IPS-20b (cell line): ENCODE data around the gene SRMS.

Experiments used
- H3K27ac ChIP-seq: one replicate; pipeline ENCODE4 v1.5.1; 2013; ENCODE audit warnings: low read length
- H3K27me3 ChIP-seq: 2 replicates; pipeline ENCODE4 v1.6.1; 2013; ENCODE audit warnings: mild to moderate bottlenecking, low read length, inconsistent platforms; ENCODE audit not compliant: insufficient read depth
- H3K36me3 ChIP-seq: 2 replicates; pipeline ENCODE4 v1.6.1; 2013; ENCODE audit warnings: low read depth, mild to moderate bottlenecking, inconsistent platforms, low read length, moderate library complexity; ENCODE audit not compliant: insufficient read depth
- H3K4me1 ChIP-seq: 2 replicates; pipeline ENCODE4 v1.6.1; 2013; ENCODE audit warnings: mild to moderate bottlenecking, control low read depth, inconsistent platforms, low read length, moderate library complexity; ENCODE audit not compliant: insufficient read depth
- H3K4me3 ChIP-seq: 2 replicates; pipeline ENCODE4 v1.5.1; 2013; ENCODE audit warnings: mild to moderate bottlenecking, low read length, inconsistent platforms
- H3K9ac ChIP-seq: 2 replicates; pipeline ENCODE4 v1.6.1; 2013; ENCODE audit warnings: low read depth, mild to moderate bottlenecking, inconsistent platforms, low read length, moderate library complexity
- H3K9me3 ChIP-seq: 2 replicates; pipeline ENCODE4 v1.6.1; 2013; ENCODE audit warnings: mild to moderate bottlenecking, low read depth, low read length, inconsistent platforms; ENCODE audit not compliant: insufficient read depth

SRMS gene

DNA sequence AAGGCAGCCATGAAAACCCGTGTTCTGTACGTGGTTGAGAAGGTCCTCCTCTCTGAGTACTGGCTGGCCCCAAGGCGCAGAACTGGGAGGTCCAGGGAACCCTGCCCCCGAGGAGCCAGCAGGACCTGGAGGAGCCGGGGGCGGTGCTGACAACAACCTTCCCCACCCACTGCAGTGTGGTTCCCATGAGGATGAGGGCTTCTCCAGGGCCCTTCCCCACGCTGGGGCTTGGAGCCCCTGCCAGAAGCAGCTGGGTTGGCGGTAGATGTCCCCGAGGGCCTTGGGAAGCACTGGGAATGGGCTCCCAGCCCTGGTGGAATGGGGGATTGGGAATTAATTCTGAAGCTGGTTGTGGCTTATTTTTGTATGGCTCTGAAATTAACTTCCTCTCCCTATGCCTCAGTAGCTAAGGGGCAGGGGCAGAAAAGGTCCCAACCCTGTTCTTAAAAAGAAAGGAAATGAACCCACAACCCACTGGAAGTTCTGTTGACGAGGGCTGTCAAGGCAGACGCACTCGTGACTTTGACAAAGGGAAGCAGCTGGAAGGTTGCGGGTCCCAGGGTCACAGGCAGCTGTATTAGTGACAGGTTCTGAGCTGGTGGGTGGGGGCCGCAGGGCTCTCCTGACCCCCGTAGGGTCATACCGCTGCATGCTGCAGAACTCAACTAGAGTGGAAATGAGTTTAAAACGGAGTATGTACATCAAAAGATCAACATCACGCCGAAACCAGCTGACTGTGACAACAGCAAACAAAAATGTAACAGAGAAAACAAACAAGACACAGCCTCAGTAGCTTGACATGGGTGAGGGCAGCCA lies 40.4 kb upstream of the SRMS start:
- Histone ChIP-seq H3K4me3 (no peak overlapping the region), H3K27me3 (no peaks in the 10 kb centered on the region), H3K4me1 (no peaks in the 10 kb centered on the region), H3K36me3 (peaks cover 18% of the 10 kb centered on the region), H3K9ac (no peak overlapping the region), H3K27ac (no peak overlapping the region), H3K9me3 (no peaks in the 10 kb centered on the region)

DNA sequence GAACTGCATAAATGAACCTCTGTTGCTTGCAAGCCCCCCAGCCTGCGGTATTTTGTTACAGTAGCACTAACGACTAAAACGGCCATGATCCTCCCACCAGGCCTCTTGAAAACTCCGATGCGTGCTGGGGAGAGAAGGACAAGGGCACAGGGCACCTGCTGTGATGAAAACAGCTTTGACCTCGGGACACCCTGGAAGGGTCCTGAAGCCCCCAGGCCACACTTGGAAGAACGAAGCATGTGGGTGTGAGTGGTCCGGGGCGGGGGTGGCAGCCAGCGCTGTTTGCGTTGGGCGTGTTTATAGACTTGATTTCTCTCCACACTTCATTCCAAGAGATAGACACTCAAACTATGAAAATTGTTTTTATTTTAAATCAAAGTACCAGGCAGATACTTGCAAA lies 39.7 kb upstream of the SRMS start:
- Histone ChIP-seq H3K4me3 (no peak overlapping the region), H3K27me3 (no peaks in the 10 kb centered on the region), H3K9me3 (no peaks in the 10 kb centered on the region), H3K36me3 (peaks cover 12% of the 10 kb centered on the region), H3K9ac (no peak overlapping the region), H3K27ac (no peak overlapping the region), H3K4me1 (no peaks in the 10 kb centered on the region)

DNA sequence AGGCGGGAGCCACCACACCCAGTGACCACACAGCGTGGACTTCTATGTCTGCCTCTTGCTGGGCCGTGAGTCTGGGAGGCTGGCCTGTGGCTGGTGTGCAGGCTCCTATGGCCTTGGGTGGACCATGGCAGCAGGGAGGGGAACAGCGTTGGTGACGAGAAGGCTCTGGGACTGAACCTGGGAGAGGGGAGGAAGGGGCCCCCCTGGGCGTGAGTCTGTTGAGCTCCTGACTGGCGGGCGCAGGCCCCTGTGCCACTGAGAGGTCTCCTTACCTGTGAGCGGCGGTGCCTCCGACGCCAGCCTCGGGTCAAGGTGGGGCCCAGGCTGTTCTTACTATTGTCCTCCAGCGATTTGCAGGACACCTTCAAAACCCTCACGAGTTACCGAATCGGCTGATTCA lies 39.2 kb upstream of the SRMS start:
- H3K4me3 ChIP-seq: no peak overlapping the region
- no peaks in the 10 kb centered on the region for H3K9me3 ChIP-seq
- H3K4me1 ChIP-seq: no peaks in the 10 kb centered on the region
- H3K27ac ChIP-seq: no peak overlapping the region
- no peaks in the 10 kb centered on the region for H3K27me3 ChIP-seq
- peaks cover 7% of the 10 kb centered on the region; the same call in 1 of the 2 replicates for H3K36me3 ChIP-seq
- no peak overlapping the region for H3K9ac ChIP-seq

DNA sequence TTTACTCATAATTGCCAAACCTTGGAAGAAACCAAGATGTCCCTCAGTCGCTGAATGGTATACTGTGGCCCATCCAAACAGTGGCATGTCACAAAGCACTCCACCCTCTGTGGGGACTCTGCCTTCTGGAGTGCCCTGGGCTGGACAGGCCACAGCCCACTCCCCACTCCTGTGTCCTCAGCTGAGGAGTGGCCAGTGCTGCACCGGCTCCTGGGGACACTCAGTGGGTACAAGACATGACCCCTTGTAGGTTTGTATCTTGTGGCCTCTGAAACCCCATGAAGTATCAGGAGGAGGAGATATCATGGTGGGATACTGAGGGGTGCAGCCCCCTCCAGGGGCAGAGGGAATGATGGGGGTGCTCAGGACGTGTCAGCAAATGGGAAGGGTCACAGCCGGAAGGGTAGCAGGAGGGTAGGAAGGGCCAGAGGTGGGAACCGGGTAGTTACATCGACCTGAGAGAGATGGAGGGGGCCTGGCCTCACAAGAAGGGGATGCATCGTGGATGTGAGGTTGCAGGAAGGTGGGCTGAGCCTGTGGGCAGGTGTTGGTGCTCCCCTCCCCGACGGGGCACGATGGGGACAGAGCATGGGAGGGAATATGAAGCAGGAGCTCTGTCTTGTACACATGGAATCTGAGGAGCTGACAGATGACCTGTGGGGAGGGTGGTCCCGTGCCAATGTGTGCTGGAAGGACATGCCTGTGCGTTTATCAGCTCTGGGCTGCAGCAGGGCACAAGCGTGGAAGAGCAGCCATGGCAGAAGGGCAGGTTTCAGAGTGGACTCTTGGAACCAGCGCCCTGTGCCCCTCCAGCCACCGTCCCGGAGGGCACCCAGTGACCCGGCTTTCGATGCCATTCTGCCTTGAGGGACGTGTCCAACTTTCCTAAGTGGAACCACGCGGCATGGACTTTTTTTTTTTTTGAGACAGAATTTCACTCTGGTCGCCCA lies 38.3 kb upstream of the SRMS start:
- Histone ChIP-seq H3K9ac (no peak overlapping the region), H3K27ac (no peak overlapping the region), H3K4me1 (no peaks in the 10 kb centered on the region)

DNA sequence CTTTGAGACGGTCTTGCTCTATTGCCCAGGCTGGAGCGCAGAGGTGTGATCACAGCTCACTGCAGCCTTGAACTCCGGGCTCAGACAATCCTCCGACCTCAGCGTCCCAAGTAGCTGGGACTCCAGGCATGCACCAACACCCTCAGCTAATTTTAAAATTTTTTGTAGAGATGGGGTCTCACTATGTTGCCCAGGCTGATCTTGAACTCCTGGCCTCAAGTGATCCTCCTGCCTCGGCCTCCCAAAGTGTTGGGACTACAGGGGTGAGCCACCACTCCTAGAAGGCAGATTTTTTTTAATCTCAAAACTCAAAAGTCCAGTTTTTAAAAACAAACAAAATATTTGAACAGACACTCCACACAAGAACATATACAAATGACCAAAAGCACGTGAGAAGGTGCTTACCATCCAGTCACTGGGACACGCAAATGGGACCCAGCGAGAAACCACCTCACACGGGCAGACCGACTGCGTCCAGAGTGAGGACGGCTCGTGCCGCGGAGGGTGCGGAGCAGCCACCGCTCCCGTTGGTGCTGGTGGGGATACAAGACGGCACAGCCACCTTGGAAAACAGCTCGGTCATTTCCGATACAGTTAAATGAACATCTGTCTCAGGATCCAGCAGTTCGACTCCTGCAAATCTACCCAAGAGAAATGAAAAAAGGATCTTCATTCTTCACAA lies 35.0 kb upstream of the SRMS start:
- no peaks in the 10 kb centered on the region for H3K36me3 ChIP-seq
- no peaks in the 10 kb centered on the region for H3K27me3 ChIP-seq
- H3K9ac ChIP-seq: no peak overlapping the region
- H3K4me3 ChIP-seq: no peak overlapping the region
- H3K27ac ChIP-seq: no peak overlapping the region
- no peaks in the 10 kb centered on the region for H3K4me1 ChIP-seq
- no peaks in the 10 kb centered on the region for H3K9me3 ChIP-seq

More for the DNA sequence above, 38.3 kb upstream of the SRMS start:
- Histone ChIP-seq H3K36me3 (peaks cover 1% of the 10 kb centered on the region; the same call in 1 of the 2 replicates), H3K4me3 (no peak overlapping the region), H3K27me3 (no peaks in the 10 kb centered on the region), H3K9me3 (no peaks in the 10 kb centered on the region)

DNA sequence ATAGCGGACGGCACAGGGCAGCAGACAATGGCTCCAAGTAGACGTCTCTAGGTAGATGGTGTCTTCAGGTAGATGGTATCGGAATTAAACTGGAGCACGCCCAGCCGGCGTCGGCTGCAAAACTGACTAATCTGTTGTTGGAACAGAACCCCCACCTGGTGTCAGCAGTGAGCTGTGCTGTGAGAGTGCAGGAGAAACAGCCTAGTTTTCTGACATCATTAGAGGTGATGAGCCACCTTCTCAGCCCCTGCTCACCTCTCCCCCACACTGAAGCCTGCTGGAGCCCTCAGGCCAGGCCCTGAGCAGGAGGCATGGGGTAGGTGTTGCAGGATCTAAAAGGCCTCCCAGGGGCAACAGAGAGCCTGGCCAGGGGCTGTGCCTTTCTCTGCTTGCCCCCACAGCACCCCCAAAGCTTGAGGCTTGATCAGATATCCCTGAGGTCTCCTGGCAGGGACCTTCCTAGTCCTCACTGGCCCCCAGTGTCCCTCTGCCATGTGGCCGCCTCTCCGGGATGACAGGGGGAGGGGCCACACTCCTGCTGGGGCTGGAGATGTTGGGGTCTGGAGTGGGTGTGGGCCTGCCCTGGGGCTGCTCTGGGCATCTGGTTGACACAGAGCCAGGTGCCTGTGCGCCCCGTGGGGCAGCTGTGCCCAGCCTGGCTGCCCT lies 33.4 kb upstream of the SRMS start:
- H3K36me3 ChIP-seq: no peaks in the 10 kb centered on the region
- no peak overlapping the region for H3K27ac ChIP-seq
- H3K9ac ChIP-seq: no peak overlapping the region
- no peaks in the 10 kb centered on the region for H3K4me1 ChIP-seq
- H3K9me3 ChIP-seq: no peaks in the 10 kb centered on the region
- no peak overlapping the region for H3K4me3 ChIP-seq
- H3K27me3 ChIP-seq: no peaks in the 10 kb centered on the region

DNA sequence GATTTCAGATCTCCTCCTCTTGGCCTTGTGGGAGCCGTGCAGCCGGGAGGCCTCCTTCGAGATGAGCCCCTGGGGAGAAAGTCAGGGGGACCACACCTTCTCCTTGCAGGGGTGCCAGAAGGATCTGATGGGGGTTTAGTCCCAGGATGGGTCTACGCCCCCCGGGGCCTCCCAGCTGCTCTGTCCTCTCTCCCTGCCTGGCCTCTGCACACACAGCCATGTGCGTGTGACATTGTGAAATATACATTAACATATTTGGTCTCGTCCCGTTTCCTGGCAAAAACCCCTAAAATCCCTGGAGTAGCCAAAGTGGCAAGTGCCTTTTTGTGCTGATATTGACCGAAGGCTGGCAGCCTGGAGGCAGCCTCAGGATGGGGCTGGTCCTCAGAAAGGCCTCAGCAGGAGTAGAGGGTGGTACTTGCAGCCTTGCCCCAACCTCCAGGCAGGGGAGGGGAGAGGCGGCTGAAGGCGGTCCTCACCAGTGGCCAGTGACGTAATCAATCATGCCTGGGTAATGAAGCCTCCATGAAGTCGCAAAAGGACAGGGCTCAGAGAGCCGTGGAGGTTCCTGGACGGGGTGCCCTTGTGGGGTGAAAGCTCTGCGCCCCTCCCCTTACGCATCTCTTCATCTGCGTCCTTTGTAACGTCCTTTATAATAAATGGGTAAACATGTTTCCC lies 31.6 kb upstream of the SRMS start:
- H3K4me3 ChIP-seq: no peak overlapping the region
- no peaks in the 10 kb centered on the region for H3K4me1 ChIP-seq
- H3K9me3 ChIP-seq: no peaks in the 10 kb centered on the region
- no peaks in the 10 kb centered on the region for H3K36me3 ChIP-seq
- no peak overlapping the region for H3K9ac ChIP-seq
- H3K27me3 ChIP-seq: no peaks in the 10 kb centered on the region
- H3K27ac ChIP-seq: no peak overlapping the region

DNA sequence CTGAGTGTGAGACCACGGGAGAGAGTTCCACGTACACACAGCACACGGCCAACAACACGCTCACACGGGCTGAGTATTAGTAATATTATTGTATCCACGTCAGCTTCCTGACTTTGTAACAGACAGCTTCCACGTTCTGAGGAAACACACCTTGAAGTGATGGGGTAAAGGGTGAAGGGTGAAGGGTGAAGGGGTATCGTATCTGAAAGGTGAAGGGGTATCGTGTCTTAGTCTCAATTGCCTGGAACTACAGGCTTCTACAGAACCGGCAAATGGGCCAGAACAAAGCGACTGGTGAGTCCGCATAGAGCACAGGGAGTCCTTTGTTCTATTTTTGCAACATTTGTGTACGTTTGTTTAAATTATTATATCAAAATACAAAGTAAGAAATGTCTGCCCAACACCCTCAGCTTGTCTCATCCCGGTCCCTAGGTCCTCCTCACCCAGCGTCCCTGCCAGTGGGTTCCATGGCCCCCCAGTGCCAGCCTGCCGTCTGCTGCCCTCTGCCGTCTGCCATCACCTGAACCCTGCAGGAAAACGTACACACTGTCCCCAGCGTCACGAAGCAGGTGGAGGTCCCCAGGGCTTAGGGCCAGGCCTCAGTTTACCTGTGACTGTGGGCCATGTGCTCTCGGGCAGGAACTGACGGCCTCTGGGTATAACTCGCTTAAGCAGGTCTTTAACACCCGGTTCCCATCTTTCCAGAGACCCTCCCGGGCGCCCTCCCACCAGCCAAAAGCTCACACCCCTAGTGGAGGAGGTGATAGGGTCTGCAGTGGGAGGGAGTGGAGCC lies 30.9 kb upstream of the SRMS start:
- H3K36me3 ChIP-seq: no peaks in the 10 kb centered on the region
- no peaks in the 10 kb centered on the region for H3K9me3 ChIP-seq
- H3K27ac ChIP-seq: no peak overlapping the region
- no peaks in the 10 kb centered on the region for H3K4me1 ChIP-seq
- H3K4me3 ChIP-seq: no peak overlapping the region
- no peak overlapping the region for H3K9ac ChIP-seq
- peaks cover 3% of the 10 kb centered on the region; the same call in 1 of the 2 replicates for H3K27me3 ChIP-seq

DNA sequence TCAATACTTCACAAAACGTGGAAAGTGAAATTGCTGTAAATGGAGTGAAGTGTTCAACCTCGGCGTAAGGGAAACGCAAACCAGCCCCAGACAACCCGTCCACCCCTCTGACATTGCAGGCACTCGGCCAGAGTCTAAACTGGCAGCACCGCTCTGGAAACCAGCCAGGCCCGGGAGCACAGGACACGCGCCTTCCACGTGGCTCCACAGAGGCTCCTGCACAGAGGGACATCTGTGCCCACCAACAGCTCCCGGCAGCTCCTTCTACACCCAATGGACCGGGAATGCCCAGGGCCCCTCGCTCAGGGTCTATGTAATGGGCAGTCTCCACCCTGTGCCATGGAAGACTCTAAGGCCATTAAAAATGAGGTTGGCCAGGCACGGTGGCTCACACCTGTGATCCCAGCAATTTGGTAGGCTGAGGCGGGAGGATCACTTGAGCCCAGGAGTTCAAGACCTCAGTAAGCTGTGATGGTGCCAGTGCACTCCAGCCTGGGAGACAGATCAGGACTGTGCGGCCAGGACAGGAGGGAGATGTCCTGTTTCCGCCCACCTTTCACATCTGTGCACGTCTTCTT lies 29.9 kb upstream of the SRMS start:
- no peak overlapping the region for H3K4me3 ChIP-seq
- H3K9ac ChIP-seq: no peak overlapping the region
- H3K9me3 ChIP-seq: no peaks in the 10 kb centered on the region
- H3K36me3 ChIP-seq: no peaks in the 10 kb centered on the region
- no peaks in the 10 kb centered on the region for H3K4me1 ChIP-seq
- H3K27me3 ChIP-seq: peaks cover 7% of the 10 kb centered on the region; the same call in 1 of the 2 replicates
- no peak overlapping the region for H3K27ac ChIP-seq

DNA sequence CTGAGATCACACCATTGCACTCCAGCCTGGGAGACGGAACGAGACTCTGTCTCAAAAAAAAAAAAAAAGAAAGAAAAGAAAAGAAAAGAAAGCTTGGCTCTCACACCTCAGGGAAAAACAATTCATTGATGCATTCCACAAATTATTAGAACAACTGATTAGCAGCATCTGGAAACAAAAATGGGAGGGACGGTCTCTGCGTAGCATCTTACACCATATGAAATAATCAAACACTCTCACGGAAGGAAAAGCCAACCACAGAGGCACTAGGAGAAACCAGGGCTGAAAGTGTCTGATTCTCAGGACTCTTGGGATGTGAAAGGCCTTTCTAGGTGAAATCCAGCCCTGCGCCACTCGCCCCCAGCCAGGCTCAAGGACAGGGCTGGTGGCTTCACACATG lies 28.8 kb upstream of the SRMS start:
- no peaks in the 10 kb centered on the region for H3K4me1 ChIP-seq
- H3K36me3 ChIP-seq: no peaks in the 10 kb centered on the region
- no peak overlapping the region for H3K27ac ChIP-seq
- H3K27me3 ChIP-seq: peaks cover 7% of the 10 kb centered on the region; the same call in 1 of the 2 replicates
- no peak overlapping the region for H3K4me3 ChIP-seq
- H3K9me3 ChIP-seq: no peaks in the 10 kb centered on the region
- no peak overlapping the region for H3K9ac ChIP-seq
